Astrocyte of the spinal cord (primary cell): ENCODE measurements around the gene NTNG1.

Experiments
- DNase-seq: peaks from one replicate; pipeline ENCODE4 v3.0.0; 2011; ENCODE audit warnings: low read depth, low spot score
- H3K4me3 ChIP-seq: 2 replicates; pipeline ENCODE4 v1.5.1; 2011; ENCODE audit warnings: low read depth, mild to moderate bottlenecking, low read length, moderate library complexity
- in situ Hi-C: cut with HindIII; loops from 2 replicates; pipeline ENCODE4 v1.10.0; 2017; ENCODE audit warnings: low sequenced_read_pairs
- TF ChIP-seq, protein P1 (sequence below): IDR thresholded peaks from 2 replicates; pipeline ENCODE4 v1.5.1; 2012; ENCODE audit warnings: low read depth, mild to moderate bottlenecking, low read length, inconsistent platforms

The NTNG1 gene

DNA sequence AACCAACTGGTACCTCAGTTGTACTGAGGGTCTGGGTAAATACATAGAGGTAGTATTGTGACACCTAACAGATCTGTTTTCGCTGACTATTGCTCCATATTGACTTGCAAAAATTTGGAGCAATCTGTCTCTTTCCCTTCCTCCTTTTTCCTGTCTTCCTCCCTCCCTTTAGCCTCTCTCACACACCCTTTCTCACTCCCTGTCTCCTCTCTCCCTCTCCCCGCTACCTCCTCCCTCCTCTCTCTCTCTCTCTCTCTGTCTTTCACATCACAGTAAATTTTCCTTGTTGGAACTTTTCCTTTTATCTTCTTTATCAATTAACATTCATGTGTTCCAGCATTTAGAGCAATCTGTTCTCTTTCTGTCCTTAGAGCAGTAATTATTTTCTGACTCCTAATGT, 278.2 kb downstream of the NTNG1 start:
- TF ChIP-seq, protein P1, sequence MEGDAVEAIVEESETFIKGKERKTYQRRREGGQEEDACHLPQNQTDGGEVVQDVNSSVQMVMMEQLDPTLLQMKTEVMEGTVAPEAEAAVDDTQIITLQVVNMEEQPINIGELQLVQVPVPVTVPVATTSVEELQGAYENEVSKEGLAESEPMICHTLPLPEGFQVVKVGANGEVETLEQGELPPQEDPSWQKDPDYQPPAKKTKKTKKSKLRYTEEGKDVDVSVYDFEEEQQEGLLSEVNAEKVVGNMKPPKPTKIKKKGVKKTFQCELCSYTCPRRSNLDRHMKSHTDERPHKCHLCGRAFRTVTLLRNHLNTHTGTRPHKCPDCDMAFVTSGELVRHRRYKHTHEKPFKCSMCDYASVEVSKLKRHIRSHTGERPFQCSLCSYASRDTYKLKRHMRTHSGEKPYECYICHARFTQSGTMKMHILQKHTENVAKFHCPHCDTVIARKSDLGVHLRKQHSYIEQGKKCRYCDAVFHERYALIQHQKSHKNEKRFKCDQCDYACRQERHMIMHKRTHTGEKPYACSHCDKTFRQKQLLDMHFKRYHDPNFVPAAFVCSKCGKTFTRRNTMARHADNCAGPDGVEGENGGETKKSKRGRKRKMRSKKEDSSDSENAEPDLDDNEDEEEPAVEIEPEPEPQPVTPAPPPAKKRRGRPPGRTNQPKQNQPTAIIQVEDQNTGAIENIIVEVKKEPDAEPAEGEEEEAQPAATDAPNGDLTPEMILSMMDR: no peak

DNA sequence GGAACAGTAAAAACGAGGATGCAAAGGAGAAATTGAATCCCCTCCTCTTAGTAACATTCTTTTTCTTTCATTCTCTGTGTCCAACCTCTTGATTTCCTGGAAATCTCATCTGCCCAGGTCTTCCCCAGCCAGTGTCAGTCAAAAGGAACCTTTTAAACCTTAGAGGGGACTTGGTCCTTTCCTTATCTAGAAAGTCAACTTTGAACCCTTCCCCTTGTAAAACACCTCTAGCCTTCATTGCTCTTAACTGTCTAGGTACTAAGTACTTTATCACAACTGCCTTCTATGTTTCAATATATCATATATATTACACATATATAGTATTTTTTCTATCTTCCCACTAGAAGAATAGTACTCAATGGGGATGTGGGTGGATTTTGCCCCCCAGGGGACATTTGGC, 282.1 kb downstream of the NTNG1 start:
- DNase-seq: no peak
- H3K4me3 ChIP-seq: no peak overlapping the region
- TF ChIP-seq, protein P1: no peak
- in situ Hi-C loops: no loop called here

More for the DNA sequence above, 278.2 kb downstream of the NTNG1 start:
- H3K4me3 ChIP-seq: no peak overlapping the region
- no peak for DNase-seq
- in situ Hi-C loops: no loop called here

DNA sequence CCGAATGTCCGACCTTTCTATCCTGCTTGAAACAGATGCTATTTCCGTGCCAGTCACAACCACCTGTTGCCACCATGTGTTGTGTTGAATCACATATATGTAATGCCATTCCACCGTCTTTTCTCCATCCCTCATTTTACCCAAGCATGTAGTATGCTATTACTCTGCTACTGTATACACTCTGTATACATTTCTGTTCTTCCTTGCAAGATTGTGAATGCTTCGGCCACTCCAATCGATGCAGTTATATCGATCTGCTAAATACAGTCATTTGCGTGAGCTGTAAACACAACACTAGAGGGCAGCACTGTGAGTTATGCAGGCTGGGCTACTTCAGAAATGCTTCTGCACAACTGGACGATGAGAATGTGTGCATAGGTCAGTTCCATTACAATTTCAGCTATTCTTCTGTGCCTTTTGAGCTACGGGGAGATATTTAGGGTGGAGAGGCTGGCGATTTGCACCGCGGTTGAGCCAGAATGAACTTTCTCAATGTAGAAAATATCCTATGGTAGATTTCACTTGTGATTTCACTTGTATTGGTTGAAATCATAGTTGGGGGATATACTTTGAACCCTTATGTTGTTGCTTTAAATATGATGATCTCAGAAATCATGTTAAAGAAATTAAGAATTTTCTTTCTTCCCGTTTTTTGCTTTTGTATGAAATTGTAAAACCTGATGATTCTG, 289.8 kb downstream of the NTNG1 start:
- in situ Hi-C loops: no loop called here
- H3K4me3 ChIP-seq: no peak overlapping the region
- peak; percentile 35 for DNase-seq
- TF ChIP-seq, protein P1: peak; percentile 60

DNA sequence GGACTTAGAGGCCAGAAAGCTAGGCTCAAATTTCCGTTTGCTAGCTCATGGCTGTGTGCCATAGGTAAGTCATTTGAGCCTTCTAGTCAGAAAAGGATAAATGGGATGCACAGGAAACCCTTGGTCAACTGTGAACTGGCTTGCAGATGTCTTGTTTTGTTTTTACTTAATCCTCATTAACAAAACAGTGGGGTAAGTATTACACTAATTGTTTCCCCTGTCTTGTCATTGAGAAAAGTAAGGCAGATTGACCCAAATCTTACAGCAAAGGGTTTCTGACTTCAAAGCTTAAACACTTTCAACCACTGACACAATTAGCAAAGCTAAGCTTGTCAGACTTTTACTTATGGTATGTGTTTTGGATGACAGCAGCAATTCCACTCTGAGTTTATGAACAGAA, 291.3 kb downstream of the NTNG1 start:
- DNase-seq: peak; percentile 1
- TF ChIP-seq, protein P1: no peak
- no peak overlapping the region for H3K4me3 ChIP-seq
- in situ Hi-C loops: no loop called here

DNA sequence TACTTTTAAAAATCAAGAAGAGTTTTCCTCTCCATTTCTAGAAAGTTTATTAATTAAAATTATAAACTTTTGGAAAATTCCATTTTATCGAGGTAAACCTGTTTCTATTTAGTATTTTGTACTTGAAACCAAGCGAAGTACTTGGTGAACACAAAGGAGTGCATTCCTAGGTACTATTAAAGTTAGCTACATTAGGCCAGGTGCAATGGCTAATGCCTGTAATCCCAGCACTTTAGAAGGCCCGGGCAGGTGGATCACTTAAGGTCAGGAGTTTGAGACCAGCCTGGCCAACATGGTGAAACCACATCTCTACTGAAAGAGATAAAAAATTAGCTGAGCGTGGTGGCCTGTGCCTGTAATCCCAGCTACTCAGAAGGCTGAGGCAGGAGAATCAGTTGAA, 292.2 kb downstream of the NTNG1 start:
- in situ Hi-C loops: no loop called here
- DNase-seq: no peak
- TF ChIP-seq, protein P1: no peak
- H3K4me3 ChIP-seq: no peak overlapping the region

DNA sequence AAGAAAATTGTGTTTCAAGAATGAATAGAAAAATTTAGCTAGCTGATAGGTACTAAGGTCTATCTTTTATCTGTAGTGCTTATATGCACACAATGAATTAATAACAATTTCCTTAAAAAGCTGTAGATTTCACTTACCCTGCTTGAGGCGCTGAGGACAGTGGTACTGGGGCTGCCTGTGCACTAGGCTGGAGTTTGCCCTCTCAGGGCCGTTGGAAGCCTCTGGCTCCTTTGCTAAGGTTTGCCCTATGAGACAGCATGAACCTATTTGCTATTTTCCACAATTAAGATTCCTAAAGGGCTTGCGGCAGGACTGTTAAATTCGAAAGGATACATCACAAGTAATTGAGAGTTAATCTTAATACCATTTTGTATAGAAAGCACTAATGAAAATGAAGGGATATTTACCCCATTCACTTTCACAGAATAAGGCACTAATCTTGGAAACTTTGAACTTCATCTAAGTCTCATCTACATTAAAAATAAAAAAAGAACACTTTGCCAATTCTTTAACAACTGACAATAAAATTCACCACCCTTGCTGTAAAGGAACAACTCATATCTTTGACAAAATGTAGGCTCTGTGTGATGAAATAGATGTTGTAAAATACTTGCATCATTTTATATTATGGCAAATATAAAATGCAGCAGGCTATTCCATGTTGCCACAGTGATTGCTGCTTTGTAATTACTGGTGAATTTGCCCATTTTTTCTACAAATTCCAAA, 293.0 kb downstream of the NTNG1 start:
- no peak for DNase-seq
- H3K4me3 ChIP-seq: no peak overlapping the region
- in situ Hi-C loops: no loop called here
- TF ChIP-seq, protein P1: no peak
